Measurements from ENCODE around the gene ATP5MG.

The ATP5MG gene

DNA sequence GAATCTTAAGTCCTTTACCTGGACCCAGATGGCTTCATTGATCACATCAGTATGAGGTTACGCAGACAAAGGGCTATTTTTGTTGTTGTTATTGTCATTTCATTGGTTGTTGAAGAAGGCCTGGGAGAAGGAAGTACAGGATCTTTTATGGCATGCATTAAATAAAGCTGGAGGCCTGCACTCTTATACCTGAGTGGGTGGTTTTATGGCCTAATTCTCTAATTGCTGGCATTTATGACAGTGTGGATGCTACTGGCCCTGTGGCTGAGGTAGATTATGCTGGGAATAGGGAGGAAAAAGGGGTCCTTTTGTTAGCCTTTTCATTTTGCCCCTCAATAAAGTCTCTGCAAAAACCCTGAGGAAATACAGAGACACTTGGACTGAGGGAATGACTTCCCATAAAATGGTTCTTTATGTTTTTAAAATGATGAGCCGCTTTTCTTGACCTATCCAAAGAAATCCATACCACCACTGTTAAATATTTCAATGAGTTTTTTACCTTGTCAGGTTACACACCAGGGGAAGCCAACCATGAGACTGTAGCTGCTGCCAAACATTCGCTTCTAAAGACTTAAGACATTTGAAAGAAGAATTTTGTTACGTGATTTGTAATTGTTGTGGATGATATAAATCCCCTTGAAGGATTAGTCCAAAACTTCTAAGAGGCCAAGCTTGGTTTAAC, 41.6 kb downstream of the ATP5MG start:
- no peak for DNase-seq (ENCODE audit: low spot score)

DNA sequence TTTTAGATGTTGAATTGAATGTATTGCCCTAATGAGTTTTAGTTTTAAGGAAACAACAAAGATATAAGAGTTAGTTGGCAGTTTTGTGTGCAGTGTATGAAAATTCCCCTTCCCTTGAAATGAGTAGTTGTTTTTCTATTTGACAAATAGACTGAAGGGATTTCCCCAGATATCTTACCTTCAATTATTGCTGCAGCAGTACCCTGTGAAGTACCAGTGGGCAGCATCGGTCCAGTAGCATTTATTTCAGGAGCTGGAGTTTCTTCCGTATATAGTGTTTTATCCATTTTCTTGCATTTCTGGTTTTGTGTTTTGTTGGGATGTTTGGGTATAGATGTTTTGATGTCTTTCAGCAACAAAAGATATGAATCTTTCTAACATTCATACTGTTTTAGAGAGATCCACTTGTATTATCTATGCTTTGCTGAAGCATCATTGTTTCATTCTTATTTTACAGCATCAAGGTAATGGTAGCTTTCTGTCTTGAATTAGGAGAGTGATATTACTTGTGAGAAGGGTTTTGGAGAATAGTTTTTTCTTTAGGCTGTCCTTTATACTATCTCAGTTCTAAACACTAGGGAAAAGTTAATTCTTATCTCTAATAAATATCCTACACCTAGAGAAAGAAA, 42.3 kb downstream of the ATP5MG start:
- DNase-seq (ENCODE audit: low spot score) = no peak

DNA sequence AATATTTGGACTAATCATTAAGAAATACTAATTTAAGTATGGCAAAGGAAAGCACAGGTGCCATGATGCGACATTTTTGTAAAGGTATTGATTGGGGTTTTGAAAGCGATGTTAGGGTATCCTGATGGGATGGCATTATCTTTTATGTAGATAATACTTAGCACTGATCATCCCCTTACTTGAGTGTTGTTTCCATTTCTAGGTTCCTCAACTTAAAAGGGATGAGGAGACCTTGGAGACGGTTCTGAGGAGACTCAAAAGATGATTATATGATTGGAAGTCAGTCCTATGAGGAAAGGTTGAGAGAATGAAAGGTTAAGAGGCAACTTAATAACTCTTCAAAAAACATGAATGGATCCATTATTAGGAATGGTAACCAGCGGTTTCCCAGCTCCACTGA, 46.0 kb downstream of the ATP5MG start:
- no peak for DNase-seq (ENCODE audit: low spot score)

DNA sequence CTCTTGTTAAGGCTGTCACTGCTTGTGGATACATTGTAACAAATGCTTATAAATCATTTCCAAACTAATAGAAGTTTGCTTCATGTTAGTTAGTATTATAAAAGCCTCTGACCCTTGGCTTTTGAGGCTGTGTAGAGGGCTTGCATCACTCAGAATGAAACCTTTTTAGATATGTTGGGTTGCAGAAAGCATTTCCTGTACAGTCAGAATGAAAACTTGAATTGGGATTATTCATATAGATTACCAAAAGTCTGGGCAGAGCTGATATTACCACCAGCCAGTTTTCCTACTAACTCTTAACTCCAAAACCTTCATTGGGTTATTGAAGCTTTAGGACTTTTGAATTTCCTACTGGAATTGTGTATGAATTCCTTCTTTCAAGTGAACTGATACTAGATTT, 46.9 kb downstream of the ATP5MG start:
- DNase-seq (ENCODE audit: low spot score) = no peak

DNA sequence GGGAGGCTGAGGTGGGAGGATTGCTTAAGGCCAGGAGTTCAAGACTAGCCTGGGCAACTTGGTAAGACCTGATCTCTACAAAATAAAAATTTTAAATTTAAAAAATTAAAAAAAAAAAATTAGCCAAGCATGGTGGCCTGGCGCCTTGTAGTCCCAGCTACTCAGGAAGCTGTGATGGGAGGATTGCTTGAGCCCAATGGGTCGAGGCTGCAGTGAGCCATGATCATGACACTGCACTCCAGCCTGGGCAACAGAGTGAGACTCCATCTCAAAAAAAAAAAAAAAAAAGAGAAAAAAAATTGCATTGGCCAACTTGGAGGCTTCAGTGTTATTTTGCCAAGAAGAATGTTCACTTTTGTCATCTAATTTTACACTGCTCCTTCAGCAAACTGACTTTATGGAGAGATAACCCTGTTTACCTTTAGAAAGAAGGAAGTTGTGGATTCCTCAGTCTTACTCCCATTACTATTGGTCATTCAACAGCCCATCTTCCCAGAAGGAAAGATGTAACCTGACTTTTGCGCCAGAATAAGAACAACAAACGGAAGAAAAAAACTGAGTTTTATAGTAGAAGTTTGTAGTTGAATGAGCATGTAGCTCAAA, 48.0 kb downstream of the ATP5MG start:
- no peak for DNase-seq (ENCODE audit: low spot score)

DNA sequence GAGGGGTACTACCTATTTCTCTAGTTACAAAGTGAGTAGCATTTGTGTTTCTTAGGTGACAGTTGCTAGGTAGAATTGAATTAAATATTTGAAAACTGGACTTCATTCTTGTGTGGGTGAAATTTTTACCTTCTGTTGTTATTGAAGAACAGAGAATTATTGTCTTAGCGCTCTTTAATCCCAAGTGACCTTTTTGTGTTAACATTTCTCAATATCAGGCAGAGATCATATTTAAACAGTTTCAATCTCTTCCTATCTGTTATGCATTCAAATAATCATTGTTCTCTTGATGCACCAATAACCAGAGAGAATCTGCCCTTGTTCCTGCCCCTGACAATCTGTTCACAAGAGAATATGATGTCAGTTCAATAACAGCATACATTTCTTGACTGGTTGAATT, 49.0 kb downstream of the ATP5MG start:
- DNase-seq (ENCODE audit: low spot score) = no peak
